Activated effector memory CD4-positive, alpha-beta T cell treated with Interleukin-2 at 50 U/mL for 16 hours (primary cell): ENCODE measurements around the gene SARDH.
"Not testable (repeated sequence)": the region's sequence is repeated elsewhere in the genome, so short reads cannot be mapped to it uniquely, and the experiment has no call there.

Experiments used
- DNase-seq: peaks from one replicate; pipeline ENCODE4 v3.0.0-alpha.2; 2020

Gene SARDH

DNA sequence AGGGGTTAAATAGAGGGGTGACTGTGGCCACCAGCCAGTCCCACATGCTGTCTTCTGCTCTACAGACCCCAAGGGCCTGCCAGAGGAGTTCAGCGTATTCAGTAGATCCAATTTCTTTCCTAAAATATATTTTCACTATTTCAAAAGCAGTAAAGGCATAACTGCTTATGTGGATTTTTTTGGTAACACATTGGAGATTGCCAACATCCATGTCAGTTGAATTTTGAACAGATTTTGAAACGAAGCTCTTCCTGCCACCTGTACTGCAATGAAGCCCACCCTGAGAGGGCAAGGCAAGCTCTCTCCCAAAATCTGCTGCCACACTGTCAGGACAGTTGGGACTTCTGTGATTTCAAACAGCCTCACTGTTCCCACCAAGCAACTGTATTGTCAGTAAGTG is 37.1 kb upstream of the SARDH start:
- DNase-seq, result no peak

DNA sequence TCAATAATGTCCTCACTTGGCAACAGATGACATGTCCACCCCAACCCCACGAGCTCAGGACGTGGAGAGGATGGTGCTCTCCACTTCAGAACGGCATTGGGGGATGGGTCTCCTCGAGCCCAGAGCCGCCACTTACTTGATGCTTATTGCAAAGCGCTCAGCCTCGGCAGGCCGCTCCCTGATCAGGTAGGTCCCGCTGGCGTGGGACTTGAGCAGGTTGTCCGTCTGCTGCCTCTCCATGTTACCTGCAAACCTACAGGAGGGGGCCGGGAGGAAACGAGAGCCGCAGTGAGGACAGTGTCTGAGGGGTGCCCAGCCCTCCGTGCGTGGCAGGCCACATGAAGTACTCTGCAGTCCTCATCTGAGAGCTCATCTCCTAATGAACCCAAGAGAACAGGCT is 36.6 kb upstream of the SARDH start:
- DNase-seq, result no peak

DNA sequence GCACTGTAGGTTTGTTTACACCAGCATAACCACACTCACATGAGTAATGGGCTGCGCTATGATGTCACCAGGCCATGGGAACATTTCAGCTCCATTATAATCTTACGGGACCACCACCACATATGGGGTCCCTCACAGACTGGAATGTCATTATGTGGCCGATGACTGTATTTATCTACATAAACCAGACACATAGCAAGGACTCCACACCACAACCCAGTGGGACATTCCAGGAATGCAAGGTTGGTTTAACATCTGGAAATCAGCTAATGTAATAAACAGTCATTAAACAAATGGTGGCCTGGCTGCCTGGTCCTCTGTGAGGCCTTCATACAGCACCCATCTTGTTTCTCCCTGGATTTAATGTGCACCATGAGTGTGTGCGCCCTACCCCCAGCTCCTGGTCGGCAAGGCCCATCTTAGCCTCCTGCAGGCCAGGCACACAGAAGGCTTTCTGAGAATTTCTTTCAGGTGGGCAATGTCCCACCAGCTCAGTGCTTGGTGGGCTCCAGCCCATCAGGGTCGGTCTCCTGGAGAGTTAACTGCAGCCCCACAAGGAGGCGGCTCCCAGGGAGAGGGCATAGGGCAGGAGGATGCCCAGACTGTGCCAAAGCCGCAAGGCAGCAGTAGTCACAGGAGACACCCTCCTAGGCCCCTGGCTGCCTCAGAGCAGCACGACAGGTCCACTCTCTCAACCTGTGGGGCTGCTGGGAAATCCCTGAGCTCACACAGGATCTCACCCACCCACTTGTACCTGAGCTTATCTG is 35.9 kb upstream of the SARDH start:
- no peak for DNase-seq

DNA sequence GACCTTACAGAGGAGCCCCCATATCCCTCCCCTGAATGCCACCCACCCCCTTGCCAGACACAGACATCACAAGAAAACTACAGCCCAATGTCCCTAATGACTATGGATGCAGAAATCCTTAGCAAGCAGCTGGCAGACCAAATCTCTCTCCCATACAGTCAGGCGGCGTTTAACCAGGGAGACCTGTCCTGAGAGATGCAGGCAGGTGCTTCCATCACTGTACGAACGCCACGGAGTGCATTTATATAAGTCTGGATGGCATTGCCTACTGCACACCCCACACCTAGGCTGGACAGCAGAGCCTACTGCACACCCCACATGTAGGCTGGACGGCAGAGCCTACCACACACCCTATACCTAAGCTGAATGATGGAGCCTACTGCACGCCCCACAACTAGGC is 34.4 kb upstream of the SARDH start:
- DNase-seq, result no peak

DNA sequence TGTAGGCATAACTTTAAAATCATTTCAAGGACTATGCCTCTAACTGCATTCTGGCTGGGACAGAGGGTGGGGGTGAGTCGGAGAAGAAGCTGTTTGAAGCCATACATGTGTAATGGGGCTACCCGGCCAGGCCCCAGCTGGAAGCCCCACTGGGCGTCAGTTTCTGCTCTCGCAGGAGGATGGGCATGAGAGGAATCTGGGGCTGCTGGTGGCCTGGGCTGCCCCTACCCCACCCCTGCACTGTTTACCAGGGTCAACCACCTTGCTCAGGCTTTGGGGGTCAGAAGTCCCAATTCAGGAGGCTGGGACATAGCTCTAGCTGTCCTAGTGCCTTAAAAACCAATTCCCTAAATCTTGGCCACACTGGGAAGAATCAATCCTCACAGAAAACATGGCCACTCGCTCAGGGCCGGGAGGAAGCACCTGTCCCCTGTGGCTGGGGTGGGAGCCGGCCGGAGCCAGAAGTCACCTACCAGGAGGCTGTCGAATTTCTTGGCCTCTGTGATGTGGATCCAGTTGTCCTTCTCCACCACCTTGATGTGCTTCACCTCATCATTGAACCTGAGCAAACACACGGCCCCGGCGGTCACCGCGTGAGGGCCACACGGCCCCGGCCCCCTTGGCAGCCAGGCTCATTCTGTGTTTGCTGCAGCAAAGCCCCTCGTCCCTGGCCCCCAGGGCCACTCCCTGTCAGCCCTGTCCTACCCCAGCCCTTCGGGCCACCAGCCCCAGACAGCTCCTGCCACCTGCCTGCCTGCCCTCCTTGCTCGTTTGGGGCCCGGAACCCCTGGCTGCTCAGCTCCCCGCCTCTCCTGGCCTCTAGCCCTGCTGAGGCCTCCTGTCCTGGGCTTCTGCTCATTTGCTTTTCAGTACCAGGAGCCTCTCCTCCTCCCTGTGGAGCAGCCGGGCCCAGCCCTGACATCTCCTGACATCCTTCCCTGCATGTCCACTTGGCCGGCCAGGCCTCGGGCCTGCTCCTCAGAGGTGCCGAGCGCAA is 33.6 kb upstream of the SARDH start:
- DNase-seq, result no peak

DNA sequence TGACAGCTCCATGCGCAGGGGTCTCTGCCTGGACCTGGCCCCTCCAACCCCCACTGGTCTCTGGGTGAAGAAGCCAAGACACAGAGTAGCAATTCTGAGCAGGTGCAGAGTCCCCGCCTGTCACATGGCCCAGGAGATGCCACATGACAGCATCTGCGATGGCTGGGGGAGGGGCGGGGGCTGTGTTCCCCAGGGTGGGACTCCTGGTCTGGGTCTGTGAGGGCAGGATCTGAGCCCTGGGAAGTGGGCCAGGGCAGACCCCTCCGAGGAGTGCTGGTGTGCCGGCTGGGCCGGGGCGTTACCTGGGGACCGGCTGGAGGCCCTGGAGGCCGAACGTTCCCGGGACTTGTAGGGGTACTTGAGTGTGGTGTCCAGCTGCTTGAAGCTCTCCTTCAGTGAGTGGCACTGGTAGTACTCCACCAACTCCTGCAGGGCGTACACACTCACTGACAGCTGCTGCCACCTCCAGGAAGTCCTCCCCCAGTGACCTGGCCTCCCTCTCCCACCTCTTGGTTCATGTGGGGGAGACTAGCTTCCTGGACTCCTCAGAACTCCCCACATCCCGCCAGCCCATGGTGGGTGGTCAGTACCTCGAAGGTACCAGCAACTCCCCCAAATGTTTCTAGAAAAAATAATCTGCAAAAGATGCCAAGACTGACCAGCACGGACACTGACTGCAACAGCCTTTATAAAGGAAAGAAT is 32.1 kb upstream of the SARDH start:
- no peak for DNase-seq

DNA sequence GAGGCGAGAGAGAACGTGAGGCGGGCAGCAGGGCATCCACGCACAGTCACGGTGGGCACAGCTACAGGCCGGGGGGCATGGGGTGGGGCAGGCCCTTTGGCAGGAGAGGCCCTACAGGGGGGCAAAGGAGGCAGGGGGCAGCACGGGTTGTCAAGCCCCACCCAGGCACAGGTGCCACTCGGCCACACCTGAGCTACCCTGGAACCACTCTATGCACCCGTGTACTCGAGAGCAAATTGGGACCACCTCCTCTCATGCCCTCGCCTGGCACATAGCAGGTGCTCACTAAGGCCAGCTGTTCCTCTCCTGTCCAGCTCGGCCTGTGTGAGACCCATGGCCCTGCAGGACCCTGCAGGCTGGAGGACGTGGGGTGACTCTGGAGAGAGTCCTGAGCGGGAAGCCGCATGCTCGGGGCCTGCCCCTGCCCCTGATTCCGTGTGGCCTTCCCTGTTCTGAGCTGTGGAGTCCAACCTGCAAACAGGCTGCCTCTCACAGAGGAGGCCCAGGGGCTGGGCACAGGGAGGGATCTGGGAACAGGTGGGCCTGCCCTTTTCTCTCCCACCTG is 31.4 kb upstream of the SARDH start:
- DNase-seq, result no peak

DNA sequence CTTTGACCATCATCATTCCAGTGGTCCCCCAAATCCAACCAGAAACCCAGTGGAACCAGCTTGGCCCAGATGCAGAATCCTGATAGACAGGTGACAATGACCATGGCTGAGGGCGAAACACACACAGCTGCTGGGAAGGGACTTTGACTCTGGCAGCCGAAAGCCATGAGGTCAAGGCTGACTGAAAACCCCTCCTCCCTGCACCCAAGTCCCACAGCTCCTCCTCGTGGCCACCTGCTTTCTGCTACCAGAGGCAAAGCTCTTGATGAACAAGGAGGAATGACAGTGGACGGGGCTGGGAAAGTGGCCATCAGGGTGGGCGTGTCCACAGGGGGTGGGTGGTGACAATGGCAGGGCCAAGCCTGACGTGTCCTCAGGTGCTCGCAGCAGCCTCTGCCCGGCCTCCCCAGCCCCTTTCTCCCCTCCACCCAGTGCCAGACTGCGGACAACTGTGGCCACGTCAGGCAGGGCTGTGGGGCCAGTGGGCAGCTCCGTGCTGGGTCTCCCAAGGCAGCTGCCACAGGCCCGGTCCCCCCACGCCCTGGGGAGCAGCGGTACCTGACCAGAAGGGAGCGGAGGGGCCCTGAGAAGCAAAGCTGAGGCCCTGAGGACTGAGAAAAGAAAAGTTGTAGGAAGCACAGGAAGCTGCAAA is 30.8 kb upstream of the SARDH start:
- no peak for DNase-seq

DNA sequence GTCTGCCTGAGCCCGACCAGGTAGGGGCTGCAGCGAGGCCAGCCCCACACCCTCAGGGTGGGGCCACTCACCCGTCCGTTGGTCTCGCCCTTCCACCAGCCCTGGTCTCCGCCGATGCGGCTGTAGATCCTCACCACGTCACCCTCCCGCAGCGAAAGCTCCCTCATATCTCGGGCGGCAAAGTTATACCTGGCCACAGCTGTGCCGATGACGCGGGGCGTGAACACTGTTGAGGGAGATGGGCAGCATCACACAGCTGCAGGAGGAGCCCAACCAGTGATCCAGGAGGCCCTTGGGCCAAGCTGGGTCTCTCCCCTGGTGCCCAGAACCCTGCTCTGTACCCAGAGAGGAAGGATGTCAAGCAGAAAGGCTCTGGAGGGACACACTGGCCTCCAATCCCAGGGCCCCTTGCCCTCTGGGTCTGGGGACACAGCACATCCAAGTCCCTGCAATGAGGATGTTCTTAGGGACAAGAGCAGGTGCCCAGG is 30.3 kb upstream of the SARDH start:
- DNase-seq, result no peak

DNA sequence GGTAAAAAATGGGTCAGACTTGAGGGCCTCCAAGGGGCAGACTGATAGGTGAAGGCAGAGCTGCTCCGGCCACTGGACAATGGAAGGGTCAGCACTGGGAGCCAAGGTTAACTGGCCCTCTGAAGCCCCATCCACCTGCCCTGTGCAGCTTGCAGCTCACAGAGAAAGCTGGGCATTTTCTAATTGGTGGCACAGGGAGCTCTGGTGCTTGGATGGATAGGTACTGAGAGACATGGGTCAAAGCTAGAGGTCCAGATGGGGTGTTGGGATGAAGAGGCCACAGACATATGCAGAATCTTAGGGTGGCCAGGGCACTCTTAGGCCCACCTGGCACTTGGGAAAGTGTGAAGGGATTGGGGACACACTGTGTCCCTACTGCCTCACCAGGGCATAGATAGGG is 29.5 kb upstream of the SARDH start:
- no peak for DNase-seq

DNA sequence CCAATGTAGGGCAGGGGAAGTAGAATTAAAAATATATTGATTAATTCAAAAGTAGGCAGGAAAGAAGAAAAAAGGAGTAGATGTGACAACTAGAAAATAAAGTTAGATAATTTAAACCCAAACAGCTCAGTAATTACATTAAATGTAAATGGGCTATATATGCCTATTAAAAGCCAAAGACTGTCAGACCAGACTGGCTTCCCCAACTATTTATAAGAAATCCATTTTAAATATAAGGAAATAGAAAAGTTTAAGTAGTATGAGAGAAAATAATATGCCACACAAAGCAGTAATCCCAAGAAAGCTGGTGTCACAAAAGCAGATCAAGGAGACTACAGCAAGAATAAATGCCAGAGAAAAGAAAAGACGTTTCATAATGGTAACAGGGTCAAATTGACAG is 28.9 kb upstream of the SARDH start:
- DNase-seq, result no peak

DNA sequence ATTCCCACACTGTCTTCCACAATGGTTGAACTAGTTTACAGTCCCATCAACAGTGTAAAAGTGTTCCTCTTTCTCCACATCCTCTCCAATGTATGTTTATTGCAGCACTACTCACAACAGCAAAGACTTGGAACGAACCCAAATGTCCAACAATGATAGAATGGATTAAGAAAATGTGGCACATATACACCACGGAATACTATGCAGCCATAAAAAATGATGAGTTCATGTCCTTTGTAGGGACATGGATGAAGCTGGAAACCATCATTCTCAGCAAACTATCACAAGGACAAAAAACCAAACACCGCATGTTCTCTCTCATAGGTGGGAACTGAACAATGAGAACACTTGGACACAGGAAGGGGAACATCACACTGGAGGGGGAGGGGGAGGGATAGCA is 28.1 kb upstream of the SARDH start:
- not testable (repeated sequence) for DNase-seq

DNA sequence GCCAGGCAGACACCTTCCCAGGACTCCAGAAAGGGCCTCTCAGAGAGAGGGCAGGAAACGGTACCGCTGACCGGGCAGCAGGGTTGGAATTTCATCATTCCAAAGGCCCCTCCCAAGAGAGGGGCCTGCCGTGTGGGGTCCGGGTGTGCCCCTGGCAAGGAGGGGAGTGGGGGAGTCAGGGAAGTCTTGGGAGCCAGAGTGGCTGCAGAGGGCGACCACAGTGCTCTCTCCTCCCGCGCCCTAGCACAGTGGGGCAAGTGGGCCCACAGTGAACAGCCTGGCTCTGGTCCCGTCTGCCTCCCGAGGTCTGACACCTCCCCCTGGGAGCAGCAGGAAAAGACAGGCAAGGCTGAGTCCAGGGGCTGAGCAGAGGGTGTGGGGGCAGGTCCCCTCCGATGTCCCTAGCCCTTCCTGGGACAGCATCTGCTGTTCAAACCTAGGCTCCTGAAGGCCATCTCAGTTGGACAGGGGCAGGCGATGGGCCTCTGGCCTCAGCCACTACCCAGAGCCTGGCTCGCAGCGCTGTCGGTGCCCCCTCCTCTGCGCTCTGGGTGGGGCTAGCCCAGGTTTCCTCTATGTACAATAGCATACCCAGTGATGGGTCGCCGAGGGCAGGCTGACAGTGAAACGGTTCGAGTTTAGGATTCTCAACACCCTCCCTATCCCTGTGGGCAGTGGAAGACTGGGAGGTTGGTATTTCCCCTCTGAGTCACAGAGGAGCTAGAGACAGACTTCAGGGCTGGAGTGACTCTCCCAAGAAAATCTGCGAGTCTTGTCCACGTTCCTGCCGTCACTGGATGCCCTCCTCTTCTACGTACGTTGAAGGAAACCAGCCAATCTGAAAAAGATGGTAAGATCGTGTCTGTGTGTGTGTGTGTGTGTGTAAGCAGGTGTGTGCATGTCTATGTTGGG is 25.4 kb upstream of the SARDH start:
- no peak for DNase-seq

DNA sequence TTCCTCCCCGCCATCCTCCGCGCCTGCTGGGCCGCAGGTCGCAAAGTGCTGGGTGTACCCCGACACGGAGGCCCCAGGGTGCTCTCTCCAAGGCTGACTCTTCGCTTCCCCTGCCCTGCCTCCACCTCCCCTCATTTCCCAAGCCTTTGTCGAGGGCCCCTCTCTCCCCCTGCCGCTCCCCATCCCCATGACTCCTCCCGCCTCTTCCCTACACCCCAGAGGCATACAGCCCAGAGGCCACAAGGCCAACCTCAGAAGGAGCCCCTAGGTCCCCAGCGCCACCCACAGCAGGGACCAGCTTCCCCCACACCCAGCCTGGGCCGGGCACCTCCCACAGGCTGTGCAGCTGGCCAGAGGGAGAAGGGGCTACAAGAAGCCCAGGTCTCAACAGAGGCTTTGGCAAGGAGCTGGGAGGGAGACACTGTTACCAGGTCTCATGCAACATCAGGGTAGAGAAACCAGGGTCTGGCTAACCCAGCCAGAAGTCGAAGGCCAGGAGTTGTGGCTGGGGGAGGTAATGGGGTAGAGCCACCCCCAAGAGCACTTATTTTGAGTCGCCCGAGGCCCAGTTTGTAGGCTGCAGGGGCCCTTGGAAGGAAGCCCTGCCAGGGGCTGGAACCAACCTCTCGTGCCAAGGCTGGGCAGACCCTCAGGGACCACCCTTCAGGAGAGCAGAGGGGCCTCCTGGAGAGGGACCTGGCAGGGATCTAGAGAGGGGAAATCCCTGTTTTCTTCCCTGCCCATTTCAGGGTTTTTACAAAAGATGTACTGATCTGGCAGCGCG is 24.5 kb upstream of the SARDH start:
- DNase-seq, result no peak

DNA sequence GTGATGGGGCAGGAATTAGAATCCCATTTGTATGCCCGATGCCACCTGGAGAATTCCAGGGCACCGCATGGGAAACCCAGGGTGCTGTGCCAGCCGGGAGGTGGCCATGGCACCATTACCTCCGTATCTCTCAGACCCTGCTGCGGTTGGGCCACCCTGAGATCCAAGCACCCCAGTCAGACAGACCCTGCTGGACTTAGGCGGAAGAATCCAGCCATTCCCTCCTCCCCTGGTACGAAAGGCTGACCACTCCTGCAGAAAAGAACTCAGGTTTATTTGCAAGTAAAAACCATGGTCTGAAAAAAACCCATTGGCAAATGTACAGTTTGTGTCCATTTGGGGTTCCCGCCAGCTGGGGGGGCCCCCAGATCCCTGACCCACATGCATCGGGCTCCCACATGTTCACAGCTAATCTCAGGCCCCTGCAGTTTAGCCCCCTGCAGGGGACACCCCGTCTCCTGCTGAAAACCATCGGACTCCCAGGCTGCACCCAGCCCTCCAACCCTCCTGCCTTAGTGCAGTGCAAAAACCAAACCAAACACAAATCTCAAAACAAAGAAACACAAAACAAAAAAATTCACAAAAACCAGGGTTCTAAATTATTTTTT is 23.6 kb upstream of the SARDH start:
- no peak for DNase-seq

DNA sequence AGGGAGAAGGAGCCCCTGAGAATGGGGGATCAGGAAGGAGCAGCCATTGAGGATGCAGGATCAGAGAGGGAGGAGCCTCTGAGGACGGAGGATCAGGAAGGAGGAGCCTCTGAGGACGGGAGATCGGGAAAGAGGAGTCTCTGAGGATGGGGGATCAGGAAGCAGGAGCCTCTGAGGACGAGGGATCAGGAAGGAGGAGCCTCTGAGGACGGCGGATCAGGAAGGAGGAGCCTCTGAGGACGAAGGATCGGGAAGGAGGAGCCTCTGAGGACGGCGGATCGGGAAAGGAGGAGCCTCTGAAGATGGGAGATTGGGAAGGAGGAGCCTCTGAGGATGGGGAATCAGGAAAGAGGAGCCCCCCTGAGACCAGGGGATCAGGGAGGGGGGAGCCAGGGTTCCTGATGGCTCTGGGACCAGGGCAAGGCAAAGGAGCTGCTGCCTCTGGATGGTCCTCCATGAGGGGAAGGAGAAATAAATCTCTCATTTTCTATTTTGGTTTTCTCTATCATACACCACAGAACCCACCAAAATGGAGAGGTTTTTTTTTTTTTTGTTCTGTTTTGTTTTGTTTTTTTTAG is 22.6 kb upstream of the SARDH start:
- no peak for DNase-seq

DNA sequence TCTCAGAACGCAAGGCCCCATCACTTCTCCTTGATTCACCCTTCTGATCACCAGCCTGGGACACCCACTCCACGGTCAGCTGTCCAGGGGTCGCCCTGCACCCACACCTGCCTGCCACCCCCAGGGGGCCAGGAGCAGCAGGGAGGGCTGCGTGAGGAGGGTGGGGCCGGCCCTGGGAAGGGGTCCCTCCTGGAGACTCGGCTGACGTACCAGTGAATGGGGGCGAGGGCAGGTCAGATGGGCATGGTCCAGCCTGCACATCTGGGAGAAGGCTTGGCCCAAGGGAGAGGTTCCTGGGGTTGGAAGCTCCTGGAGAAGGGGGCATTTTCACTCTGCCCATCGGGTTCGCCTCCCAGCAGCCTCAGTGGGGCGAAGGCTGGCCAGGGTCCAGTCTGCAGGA is 21.8 kb upstream of the SARDH start:
- DNase-seq, result no peak

DNA sequence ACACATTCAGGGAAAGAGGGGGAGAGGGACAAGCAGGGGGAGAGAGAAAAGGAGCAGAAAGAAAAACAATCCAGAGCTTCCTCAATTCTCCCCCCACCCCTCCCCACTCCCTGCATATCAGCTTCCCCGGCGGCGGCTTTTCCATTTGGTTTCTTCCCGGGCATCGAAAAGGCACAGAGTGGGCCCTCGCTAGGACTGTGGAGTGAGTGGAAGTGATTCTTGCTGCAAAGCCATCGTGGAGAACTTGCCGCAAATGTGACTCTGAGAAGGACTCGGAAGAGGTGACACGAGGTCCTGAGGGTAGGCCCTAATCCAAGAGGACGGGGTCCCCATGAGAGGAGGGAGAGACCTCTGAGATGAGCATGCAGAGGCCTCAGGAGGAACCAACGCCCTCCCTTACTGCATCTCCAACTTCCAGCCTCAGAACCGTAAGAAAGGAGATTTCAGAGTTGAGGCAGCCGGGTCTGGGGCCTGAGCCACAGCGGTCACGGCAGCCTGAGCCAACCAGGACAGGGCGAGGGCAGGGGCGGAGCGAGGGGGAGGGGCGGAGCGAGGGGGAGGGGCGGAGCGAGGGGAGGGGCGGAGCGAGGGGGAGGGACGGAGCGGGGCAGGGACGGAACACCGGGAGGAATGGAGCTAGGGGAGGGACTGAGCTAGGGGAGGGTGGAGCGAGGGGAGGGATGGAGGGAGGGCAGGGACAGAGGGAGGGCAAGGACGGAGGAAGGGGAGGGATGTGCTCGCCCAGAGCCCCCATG is 21.2 kb upstream of the SARDH start:
- DNase-seq, result no peak

DNA sequence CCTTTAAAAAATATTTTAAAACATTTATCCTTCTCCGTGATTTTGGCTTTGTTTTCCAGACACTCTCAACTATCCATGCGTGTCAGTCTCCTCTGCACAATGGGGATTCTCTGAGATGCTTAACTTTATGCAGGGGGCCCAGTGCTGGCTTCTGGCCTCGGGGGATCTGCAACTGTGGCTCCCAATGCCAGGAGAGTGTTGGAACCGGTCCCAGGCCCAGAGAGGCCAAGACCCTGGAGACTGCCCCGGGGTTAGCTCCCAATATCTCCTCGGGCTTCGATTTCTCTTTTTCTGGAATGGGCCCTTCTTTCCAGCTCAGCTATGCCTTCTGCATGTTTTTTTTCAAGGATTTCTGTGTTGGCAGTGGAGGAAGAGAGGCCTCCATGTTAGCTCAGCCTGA is 20.1 kb upstream of the SARDH start:
- no peak for DNase-seq
